HCT116 (cell line): ENCODE results near the gene RPL36AL. TPM values are rescaled to one million over a fixed set of nuclear protein-coding genes. Genes with fewer than 3 reads are reported as not detected.

Source experiments
- ATAC-seq: fragments of 200-7000 bp; cut with Tn5 transposase; 2 replicates; pipeline ENCODE4 v1.9.1; 2020; ENCODE audit warnings: mild to moderate bottlenecking, moderate library complexity
- BruUV-seq: library from RNA; stranded (reverse); fragments of 400-500 nt; replicated peaks from 2 replicates; lab custom pipeline; 2021; lab: Mats Ljungman, UMichigan
- CTCF ChIA-PET: fragments of 300-600 bp; sonication (Branson Sonifier 250); formaldehyde crosslinking; loops from one replicate; lab custom pipeline; 2021; ENCODE audit warnings: antibody characterized with exemption; lab: Charles Lee
- POLR2A ChIA-PET: fragments of 300-600, 350-600 bp; sonication (Branson Sonifier 250); formaldehyde crosslinking; loops from one replicate; lab custom pipeline; 2021; ENCODE audit warnings: antibody characterized with exemption; lab: Charles Lee
- RAD21 ChIA-PET, 2 experiments: fragments of 300-600 bp; sonication (Branson Sonifier 250); formaldehyde crosslinking; loops; one replicate each; lab custom pipeline; 2023; ENCODE audit warnings: low total read pairs in 2 of 2; ENCODE audit not compliant: uncharacterized antibody in 2 of 2, unreplicated experiment in 2 of 2, low non-redundant PET in 1 of 2; lab: Charles Lee
- DNase-seq: peaks from one replicate; pipeline ENCODE4 v3.0.0-alpha.2; 2010; ENCODE audit warnings: low read depth, low spot score
- H2AFZ ChIP-seq: fragments of 200-600 bp; shearing (Covaris generic), sonication (generic); 2 replicates; pipeline ENCODE4 v1.6.1; 2017; ENCODE audit warnings: low read depth, mixed run types, mixed read lengths, antibody characterized with exemption, low read length; ENCODE audit not compliant: poor library complexity, severe bottlenecking
- H3K27ac ChIP-seq: 2 replicates; pipeline ENCODE4 v1.5.1; 2012; ENCODE audit warnings: low read depth, low read length
- H3K27me3 ChIP-seq: fragments of 200-600 bp; sonication (generic); 2 replicates; pipeline ENCODE4 v1.6.1; 2016; ENCODE audit warnings: mixed run types, low read length, mixed read lengths; ENCODE audit not compliant: insufficient read depth
- H3K36me3 ChIP-seq, 2 experiments: fragments of 200-500 bp in 1 of 2; fragments of 200-600 bp in 1 of 2; sonication (Bioruptor generic) in 1 of 2; sonication (generic) in 1 of 2; 2 replicates each; pipeline versions ENCODE4 v1.5.1 to v1.6.1; 2014 to 2016; ENCODE audit warnings: low read length in 2 of 2, inconsistent platforms in 1 of 2, mixed read lengths in 1 of 2, mixed run types in 1 of 2; ENCODE audit not compliant: insufficient read depth in 2 of 2, control insufficient read depth in 1 of 2
- H3K4me1 ChIP-seq, 2 experiments: fragments of 200-600 bp in 1 of 2; sonication (generic) in 1 of 2; 2 replicates each; pipeline versions ENCODE4 v1.5.1 to v1.6.1; 2012 to 2017; ENCODE audit warnings: low read length in 2 of 2, inconsistent platforms in 1 of 2, mild to moderate bottlenecking in 1 of 2, mixed read lengths in 1 of 2, mixed run types in 1 of 2, moderate library complexity in 1 of 2; ENCODE audit not compliant: insufficient read depth in 2 of 2, control insufficient read depth in 1 of 2
- H3K4me2 ChIP-seq: fragments of 200-600 bp; sonication (generic); 2 replicates; pipeline ENCODE4 v1.6.1; 2017; ENCODE audit warnings: mixed run types, low read length, mixed read lengths
- H3K4me3 ChIP-seq, 2 experiments: fragments of 200-600 bp in 1 of 2; sonication (generic) in 1 of 2; replicated peaks in 1 of 2; 2 replicates each; pipeline ENCODE4 v1.5.1; 2011 to 2016; ENCODE audit warnings: low read length in 2 of 2, control low read depth in 1 of 2, low read depth in 1 of 2, mild to moderate bottlenecking in 1 of 2, mixed read lengths in 1 of 2, mixed run types in 1 of 2
- H3K79me2 ChIP-seq: fragments of 200-600 bp; sonication (generic); 2 replicates; pipeline ENCODE4 v1.6.1; 2017; ENCODE audit warnings: mild to moderate bottlenecking, mixed run types, low read length, moderate library complexity, mixed read lengths; ENCODE audit not compliant: insufficient read depth
- H3K9ac ChIP-seq: fragments of 200-600 bp; sonication (generic); 2 replicates; pipeline ENCODE4 v1.6.1; 2016; ENCODE audit warnings: low read length, mixed read lengths
- H3K9me2 ChIP-seq: fragments of 200-600 bp; sonication (generic), shearing (Covaris generic); 2 replicates; pipeline ENCODE4 v1.6.1; 2017; ENCODE audit warnings: mixed run types, mild to moderate bottlenecking, moderate library complexity; ENCODE audit not compliant: insufficient read depth
- H3K9me3 ChIP-seq, 2 experiments: fragments of 200-500 bp in 1 of 2; fragments of 200-600 bp in 1 of 2; sonication (Bioruptor generic) in 1 of 2; sonication (generic) in 1 of 2; 2 replicates each; pipeline ENCODE4 v1.6.1; 2014 to 2017; ENCODE audit warnings: low read length in 2 of 2, mixed read lengths in 2 of 2, inconsistent platforms in 1 of 2, low read depth in 1 of 2, mild to moderate bottlenecking in 1 of 2, mixed run types in 1 of 2, moderate library complexity in 1 of 2; ENCODE audit not compliant: control insufficient read depth in 1 of 2, insufficient read depth in 1 of 2
- H4K20me1 ChIP-seq: fragments of 200-600 bp; sonication (generic), shearing (Covaris generic); 2 replicates; pipeline ENCODE4 v1.6.1; 2017; ENCODE audit warnings: mixed run types, mild to moderate bottlenecking, moderate library complexity; ENCODE audit not compliant: insufficient read depth
- CBX3 ChIP-seq: IDR thresholded peaks from 2 replicates; pipeline ENCODE4 v1.6.1; 2012; ENCODE audit warnings: low read depth
- CEBPB ChIP-seq: IDR thresholded peaks from 2 replicates; pipeline ENCODE4 v1.6.1; 2012; ENCODE audit warnings: low read depth
- EGR1 ChIP-seq: IDR thresholded peaks from 2 replicates; pipeline ENCODE4 v1.6.1; 2012; ENCODE audit warnings: low read depth
- ELF1 ChIP-seq: IDR thresholded peaks from 2 replicates; pipeline ENCODE4 v1.6.1; 2012; ENCODE audit warnings: low read depth, borderline replicate concordance
- EZH2phosphoT487 ChIP-seq: fragments of 200-600 bp; IDR thresholded peaks from 2 replicates; pipeline ENCODE4 v1.6.1; 2018; ENCODE audit warnings: antibody characterized with exemption, borderline replicate concordance
- FOSL1 ChIP-seq: IDR thresholded peaks from 2 replicates; pipeline ENCODE4 v1.6.1; 2012; ENCODE audit warnings: low read depth
- JUND ChIP-seq: IDR thresholded peaks from 2 replicates; pipeline ENCODE4 v1.6.1; 2012
- MAX ChIP-seq: IDR thresholded peaks from 2 replicates; pipeline ENCODE4 v1.6.1; 2012
- POLR2AphosphoS5 ChIP-seq: IDR thresholded peaks from 2 replicates; pipeline ENCODE4 v1.6.1; 2011; ENCODE audit warnings: mild to moderate bottlenecking, low read depth, low read length, moderate library complexity
- SIN3A ChIP-seq: IDR thresholded peaks from 2 replicates; pipeline ENCODE4 v1.6.1; 2012; ENCODE audit warnings: low read depth
- YY1 ChIP-seq: IDR thresholded peaks from 2 replicates; pipeline ENCODE4 v1.6.1; 2011; ENCODE audit warnings: low read length, low read depth, moderate library complexity, mild to moderate bottlenecking; ENCODE audit not compliant: insufficient replicate concordance; ENCODE audit errors: extremely low read depth
- ZFX ChIP-seq: fragments of 450-650 bp; IDR thresholded peaks from 2 replicates; pipeline ENCODE4 v1.6.1; 2017
- ZNF274 ChIP-seq: fragments of 200-500 bp; sonication (Bioruptor generic); IDR thresholded peaks from 2 replicates; pipeline ENCODE4 v1.6.1; 2014; ENCODE audit warnings: mild to moderate bottlenecking, low read depth, low read length, inconsistent platforms
- intact Hi-C: fragments of 100-400 bp; cut with micrococcal nuclease; formaldehyde crosslinking; loops from 2 replicates; pipeline ENCODE4 v1.10.0; 2022
- total RNA-seq: library from RNA; stranded (reverse); gene quantifications from one replicate; pipeline ENCODE4 v1.2.1, GENCODE V29; 2021; ENCODE audit not compliant: unreplicated experiment

The RPL36AL gene
- total RNA-seq, 1 experiment from 2014 or later = 212 TPM

- H3K36me3 ChIP-seq = peaks cover 4 to 9% of the 10 kb centered on the region in 2 experiments; a peak in 3 of 4 replicates
- no peak overlapping the region for H3K9ac ChIP-seq
- H3K9me3 ChIP-seq = no peaks in the 10 kb centered on the region
- ATAC-seq (no peak), DNase-seq (no peak)
- H3K27me3 ChIP-seq = no peaks in the 10 kb centered on the region
- BruUV-seq = no TSS peak
- no peak for TF ChIP-seq ELF1
- no peak for TF ChIP-seq MAX
- TF ChIP-seq POLR2AphosphoS5 = peak; percentile 27; the same call in 1 of the 2 replicates
- TF ChIP-seq ZFX = no peak
- H3K4me1 ChIP-seq = peaks cover 8 to 20% of the 10 kb centered on the region in 2 experiments; a peak in 3 of 4 replicates
- no peaks in the 10 kb centered on the region for H3K9me2 ChIP-seq
- no peak overlapping the region for H3K27ac ChIP-seq
- RAD21 ChIA-PET = no interaction called here
- H3K4me3 ChIP-seq = no peak overlapping the region
- CTCF ChIA-PET = interaction anchor here (1.0 to 2.2 kb wide), 3 partner anchors 10 to 238 kb away, joined by 3 to 7 read pairs (median 4); partner anchors contain the start of gene NEMF
- no peak overlapping the region for H3K4me2 ChIP-seq
- no peak overlapping the region for H2AFZ ChIP-seq
- POLR2A ChIA-PET = interaction anchor here (1.8 kb wide), 1 partner anchor 10 kb away, joined by 6 read pairs; no protein-coding TSS in a partner anchor
- 0 out of 2 replicates have a peak, but pooled peaks cover 4% of the 10 kb centered on the region for H4K20me1 ChIP-seq
- H3K79me2 ChIP-seq = peaks cover 76% of the 10 kb centered on the region
- intact Hi-C loops = loop anchor here (5.0 kb wide), 1 partner anchor 493 kb away; the partner anchor contains the start of gene VCPKMT
Observed at GRCh38 chr14:49623941-49624839, 3.8 kb upstream of the RPL36AL start.

- no peaks in the 10 kb centered on the region for H3K9me2 ChIP-seq
- intact Hi-C loops = loop anchor here (5.0 kb wide), 1 partner anchor 494 kb away; the partner anchor contains the start of gene VCPKMT
- TF ChIP-seq YY1 (no peak), CBX3 (no peak), EZH2phosphoT487 (no peak), JUND (no peak), FOSL1 (no peak), CEBPB (no peak), ZFX (no peak), SIN3A (no peak), POLR2AphosphoS5 (no peak), ZNF274 (no peak), EGR1 (no peak)
- TF ChIP-seq, all 23 proteins: peak for 0
- DNase-seq (no peak), ATAC-seq (no peak)
- no peak overlapping the region for H3K4me3 ChIP-seq
- H3K27me3 ChIP-seq = no peaks in the 10 kb centered on the region
- ChIA-PET RAD21 (no interaction called here), POLR2A (interaction anchor here (1.8 kb wide), 1 partner anchor 11 kb away, joined by 6 read pairs; no protein-coding TSS in a partner anchor), CTCF (interaction anchor here (2.2 kb wide), 1 partner anchor 11 kb away, joined by 7 read pairs; no protein-coding TSS in a partner anchor)
- H3K27ac ChIP-seq = no peak overlapping the region
- H3K79me2 ChIP-seq = peaks cover 76% of the 10 kb centered on the region
- H3K9ac ChIP-seq = no peak overlapping the region
- BruUV-seq = no TSS peak
- H4K20me1 ChIP-seq = 0 out of 2 replicates have a peak, but pooled peaks cover 4% of the 10 kb centered on the region
- peaks cover 11 to 12% of the 10 kb centered on the region in 2 experiments; a peak in 3 of 4 replicates for H3K36me3 ChIP-seq
- H3K9me3 ChIP-seq = no peaks in the 10 kb centered on the region
- peaks cover 8 to 24% of the 10 kb centered on the region in 2 experiments; a peak in 3 of 4 replicates for H3K4me1 ChIP-seq
- H3K4me2 ChIP-seq = no peak overlapping the region
- H2AFZ ChIP-seq = no peak overlapping the region
Observed at GRCh38 chr14:49623387-49623786, 3.0 kb upstream of the RPL36AL start.
